Panc1 (cell line): Measurements from ENCODE around the gene RAP1GAP. TPM values are rescaled to one million over a fixed set of nuclear protein-coding genes. Genes with fewer than 3 reads are reported as not detected.

Experiments
- ATAC-seq: fragments of 200-7000 bp; cut with Tn5 transposase; 2 replicates; pipeline ENCODE4 v1.9.1; 2020; ENCODE audit warnings: mild to moderate bottlenecking, moderate library complexity
- BruUV-seq: library from RNA; stranded (reverse); fragments of 400-500 nt; replicated peaks from 2 replicates; lab custom pipeline; 2021; lab: Mats Ljungman, UMichigan
- CTCF ChIA-PET: fragments of 300-600 bp; sonication (Branson Sonifier 250); formaldehyde crosslinking; loops from one replicate; lab custom pipeline; 2022; ENCODE audit warnings: antibody characterized with exemption; lab: Charles Lee
- POLR2A ChIA-PET: fragments of 300-600 bp; sonication (Branson Sonifier 250); formaldehyde crosslinking; loops from one replicate; lab custom pipeline; 2022; ENCODE audit warnings: antibody characterized with exemption; lab: Charles Lee
- DNase-seq: peaks from one replicate; pipeline ENCODE4 v3.0.0-alpha.2; 2010; ENCODE audit warnings: low read depth, low spot score
- H3K27ac ChIP-seq: 2 replicates; pipeline ENCODE4 v1.5.1; 2011; ENCODE audit warnings: mild to moderate bottlenecking, low read length, inconsistent platforms
- H3K27me3 ChIP-seq: fragments of 200-500 bp; sonication (Bioruptor generic); 2 replicates; pipeline ENCODE4 v1.6.0; 2014; ENCODE audit warnings: low read length, inconsistent platforms; ENCODE audit not compliant: control insufficient read depth, insufficient read depth
- H3K36me3 ChIP-seq: fragments of 200-500 bp; sonication (Bioruptor generic); 2 replicates; pipeline ENCODE4 v1.5.1; 2014; ENCODE audit warnings: inconsistent platforms, mild to moderate bottlenecking, low read length, moderate library complexity; ENCODE audit not compliant: control insufficient read depth, insufficient read depth
- H3K4me1 ChIP-seq: 2 replicates; pipeline ENCODE4 v1.5.1; 2011; ENCODE audit warnings: inconsistent platforms, mild to moderate bottlenecking, low read length, moderate library complexity; ENCODE audit not compliant: control insufficient read depth, insufficient read depth
- H3K4me3 ChIP-seq, 2 experiments: 2 replicates each; pipeline ENCODE4 v1.5.1; 2011 to 2012; ENCODE audit warnings: low read depth in 2 of 2, low read length in 2 of 2, mild to moderate bottlenecking in 2 of 2, inconsistent platforms in 1 of 2, moderate library complexity in 1 of 2
- H3K9me3 ChIP-seq: fragments of 200-500 bp; sonication (Bioruptor generic); 2 replicates; pipeline ENCODE4 v1.5.1; 2014; ENCODE audit warnings: low read depth, mild to moderate bottlenecking, inconsistent platforms, low read length, moderate library complexity; ENCODE audit not compliant: control insufficient read depth, insufficient read depth
- POLR2AphosphoS5 ChIP-seq: IDR thresholded peaks from 2 replicates; pipeline ENCODE4 v1.6.1; 2012; ENCODE audit warnings: mild to moderate bottlenecking, low read depth, low read length, moderate library complexity
- REST ChIP-seq, 2 experiments: IDR thresholded peaks; 2 replicates each; pipeline ENCODE4 v1.6.1; 2011 to 2012; ENCODE audit warnings: low read depth in 2 of 2, control low read depth in 1 of 2, low read length in 1 of 2, mild to moderate bottlenecking in 1 of 2, moderate library complexity in 1 of 2; ENCODE audit not compliant: insufficient read depth in 1 of 2
- SIN3A ChIP-seq: IDR thresholded peaks from 2 replicates; pipeline ENCODE4 v1.6.1; 2012; ENCODE audit warnings: low read depth, mild to moderate bottlenecking, low read length, moderate library complexity, borderline replicate concordance; ENCODE audit not compliant: insufficient read depth
- TCF7L2 ChIP-seq: IDR thresholded peaks from 2 replicates; pipeline ENCODE4 v1.6.1; 2011; ENCODE audit warnings: mild to moderate bottlenecking, low read depth, low read length, inconsistent platforms
- in situ Hi-C: cut with HindIII; loops from 2 replicates; pipeline ENCODE4 v1.10.0; 2016; ENCODE audit warnings: low sequenced_read_pairs, low pct_unique_long_range_greater_than_20kb
- intact Hi-C: fragments of 100-400 bp; cut with micrococcal nuclease; formaldehyde crosslinking; loops from one replicate; pipeline ENCODE4 v1.10.0; 2022; ENCODE audit not compliant: unreplicated experiment
- total RNA-seq: library from RNA; stranded (reverse); gene quantifications from one replicate; pipeline ENCODE4 v1.2.1, GENCODE V29; 2021; ENCODE audit not compliant: unreplicated experiment
- TF ChIP-seq, protein P1 (sequence below): fragments of 450-650 bp; IDR thresholded peaks from 2 replicates; pipeline ENCODE4 v1.5.1; 2017; ENCODE audit warnings: mild to moderate bottlenecking

The RAP1GAP gene
- total RNA-seq, 1 experiment from 2014 or later = 4.6 TPM

- no TSS peak for BruUV-seq
- Histone ChIP-seq H3K9me3 (no peaks in the 10 kb centered on the region), H3K27me3 (no peaks in the 10 kb centered on the region), H3K36me3 (no peaks in the 10 kb centered on the region), H3K4me3 (no peak overlapping the region), H3K4me1 (no peaks in the 10 kb centered on the region), H3K27ac (no peak overlapping the region)
- ATAC-seq = no peak
- intact Hi-C loops (no loop called here), in situ Hi-C loops (no loop called here)
- ChIA-PET CTCF (no interaction called here), POLR2A (no interaction called here)
- DNase-seq = no peak
- TF ChIP-seq POLR2AphosphoS5 (no peak), SIN3A (no peak), TCF7L2 (no peak), REST (IDR thresholded peaks at IDR 0.05; ENCODE audit: insufficient read depth in 1 of 2, low read depth in 2 of 2, low read length in 1 of 2) (no peak)
- TF ChIP-seq, protein P1, sequence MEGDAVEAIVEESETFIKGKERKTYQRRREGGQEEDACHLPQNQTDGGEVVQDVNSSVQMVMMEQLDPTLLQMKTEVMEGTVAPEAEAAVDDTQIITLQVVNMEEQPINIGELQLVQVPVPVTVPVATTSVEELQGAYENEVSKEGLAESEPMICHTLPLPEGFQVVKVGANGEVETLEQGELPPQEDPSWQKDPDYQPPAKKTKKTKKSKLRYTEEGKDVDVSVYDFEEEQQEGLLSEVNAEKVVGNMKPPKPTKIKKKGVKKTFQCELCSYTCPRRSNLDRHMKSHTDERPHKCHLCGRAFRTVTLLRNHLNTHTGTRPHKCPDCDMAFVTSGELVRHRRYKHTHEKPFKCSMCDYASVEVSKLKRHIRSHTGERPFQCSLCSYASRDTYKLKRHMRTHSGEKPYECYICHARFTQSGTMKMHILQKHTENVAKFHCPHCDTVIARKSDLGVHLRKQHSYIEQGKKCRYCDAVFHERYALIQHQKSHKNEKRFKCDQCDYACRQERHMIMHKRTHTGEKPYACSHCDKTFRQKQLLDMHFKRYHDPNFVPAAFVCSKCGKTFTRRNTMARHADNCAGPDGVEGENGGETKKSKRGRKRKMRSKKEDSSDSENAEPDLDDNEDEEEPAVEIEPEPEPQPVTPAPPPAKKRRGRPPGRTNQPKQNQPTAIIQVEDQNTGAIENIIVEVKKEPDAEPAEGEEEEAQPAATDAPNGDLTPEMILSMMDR = no peak
Observed at GRCh38 chr1:21613072-21613867, 55.9 kb downstream of the RAP1GAP start.

- Histone ChIP-seq H3K4me1 (no peaks in the 10 kb centered on the region), H3K27me3 (no peaks in the 10 kb centered on the region), H3K27ac (no peak overlapping the region), H3K4me3 (no peak overlapping the region), H3K9me3 (no peaks in the 10 kb centered on the region), H3K36me3 (no peaks in the 10 kb centered on the region)
- intact Hi-C loops (no loop called here), in situ Hi-C loops (no loop called here)
- no peak for TF ChIP-seq POLR2AphosphoS5
- TF ChIP-seq, protein P1 = no peak
- no peak for TF ChIP-seq SIN3A
- TF ChIP-seq TCF7L2 = no peak
- no peak for TF ChIP-seq REST (IDR thresholded peaks at IDR 0.05; ENCODE audit: insufficient read depth in 1 of 2, low read depth in 2 of 2, low read length in 1 of 2)
- BruUV-seq = no TSS peak
- DNase-seq (no peak), ATAC-seq (no peak)
- ChIA-PET CTCF (no interaction called here), POLR2A (no interaction called here)
Observed at GRCh38 chr1:21612057-21612456, 57.1 kb downstream of the RAP1GAP start.
